Keratinocyte (primary cell): ENCODE results near the gene MELK. TPM values are rescaled to one million over a fixed set of nuclear protein-coding genes. Genes with fewer than 3 reads are reported as not detected.

Experiments used
- DNase-seq: peaks from one replicate; pipeline ENCODE4 v3.0.0-alpha.2; 2011; ENCODE audit warnings: low read depth, missing footprints, low spot score
- FAIRE-seq: peaks from 2 replicates; lab custom pipeline; 2011; peaks lifted over from hg19 to GRCh38; lab: Jason Lieb, UNC
- H2AFZ ChIP-seq: 2 replicates; pipeline ENCODE4 v1.6.0; 2012; ENCODE audit warnings: low read length, control low read depth, inconsistent platforms; ENCODE audit not compliant: control insufficient read depth
- H3K27ac ChIP-seq: 2 replicates; pipeline ENCODE4 v1.5.1; 2011; ENCODE audit warnings: low read length; ENCODE audit not compliant: control insufficient read depth, insufficient read depth
- H3K27me3 ChIP-seq: 3 replicates; pipeline ENCODE4 v1.6.0; 2011; ENCODE audit warnings: low read length; ENCODE audit not compliant: control insufficient read depth, insufficient read depth; ENCODE audit errors: extremely low read depth
- H3K36me3 ChIP-seq, 2 experiments: 2 replicates in 1 of 2; 3 replicates in 1 of 2; pipeline ENCODE4 v1.5.1; 2011; ENCODE audit warnings: low read length in 2 of 2, mild to moderate bottlenecking in 1 of 2; ENCODE audit not compliant: control insufficient read depth in 2 of 2, insufficient read depth in 2 of 2; ENCODE audit errors: extremely low read depth in 1 of 2
- H3K4me1 ChIP-seq: 3 replicates; pipeline ENCODE4 v1.5.1; 2011; ENCODE audit warnings: low read length; ENCODE audit not compliant: control insufficient read depth, insufficient read depth; ENCODE audit errors: extremely low read depth
- H3K4me2 ChIP-seq: 3 replicates; pipeline ENCODE4 v1.6.0; 2011; ENCODE audit warnings: low read depth, low read length; ENCODE audit not compliant: control insufficient read depth, insufficient read depth; ENCODE audit errors: extremely low read depth
- H3K4me3 ChIP-seq, 3 experiments: fragments of 200-600 bp in 1 of 3; sonication (generic) in 1 of 3; 2 replicates in 2 of 3; 3 replicates in 1 of 3; pipeline ENCODE4 v1.5.1; 2011 to 2016; ENCODE audit warnings: low read length in 3 of 3, mild to moderate bottlenecking in 3 of 3, control low read depth in 2 of 3, inconsistent platforms in 1 of 3, low read depth in 1 of 3, mixed read lengths in 1 of 3, mixed run types in 1 of 3, moderate library complexity in 1 of 3; ENCODE audit not compliant: control insufficient read depth in 2 of 3, insufficient read depth in 2 of 3; ENCODE audit errors: extremely low read depth in 1 of 3
- H3K79me2 ChIP-seq: 2 replicates; pipeline ENCODE4 v1.6.0; 2012; ENCODE audit warnings: low read length; ENCODE audit not compliant: control insufficient read depth, insufficient read depth
- H3K9ac ChIP-seq: 3 replicates; pipeline ENCODE4 v1.6.0; 2011; ENCODE audit warnings: low read length; ENCODE audit not compliant: control insufficient read depth, insufficient read depth; ENCODE audit errors: extremely low read depth
- H3K9me1 ChIP-seq: 3 replicates; pipeline ENCODE4 v1.6.0; 2011; ENCODE audit warnings: low read length; ENCODE audit not compliant: control insufficient read depth, insufficient read depth; ENCODE audit errors: extremely low read depth
- H3K9me3 ChIP-seq: 2 replicates; pipeline ENCODE4 v1.5.1; 2012; ENCODE audit warnings: low read depth, low read length; ENCODE audit not compliant: control insufficient read depth
- H4K20me1 ChIP-seq: 3 replicates; pipeline ENCODE4 v1.6.0; 2011; ENCODE audit warnings: low read length; ENCODE audit not compliant: control insufficient read depth, insufficient read depth; ENCODE audit errors: extremely low read depth
- CTCF ChIP-seq, 3 experiments: IDR thresholded peaks in 1 of 3; conservative IDR thresholded peaks in 1 of 3; optimal IDR thresholded peaks in 1 of 3; 2 replicates in 2 of 3; 3 replicates in 1 of 3; pipeline versions ENCODE3 to v1.5.1; 2011; ENCODE audit warnings: low read length in 3 of 3, mild to moderate bottlenecking in 3 of 3, moderate library complexity in 2 of 3, control low read depth in 1 of 3, inconsistent platforms in 1 of 3; ENCODE audit not compliant: insufficient read depth in 2 of 3; ENCODE audit errors: extremely low read depth in 1 of 3
- EZH2 ChIP-seq: IDR thresholded peaks from one replicate; pipeline ENCODE4 v1.6.1; 2012; ENCODE audit warnings: inconsistent platforms, mild to moderate bottlenecking, low read length, moderate library complexity
- dilution Hi-C: fragments of 300-500 bp; cut with MboI; formaldehyde crosslinking; loops from one replicate; pipeline ENCODE4 v1.7.0; 2020; ENCODE audit warnings: low sequenced_read_pairs; ENCODE audit not compliant: extremely low pct_ligation_motif_present
- polyA plus RNA-seq, 5 experiments: library from polyadenylated mRNA; depleted of rRNA in 3 of 5; stranded (reverse) in 3 of 5; stranded (forward) in 1 of 5; unstranded in 1 of 5; fragments of >200 nt; gene quantifications; 1 replicate in 1 of 5; 2 replicates in 3 of 5; 3 replicates in 1 of 5; pipeline versions ENCODE4 v1.2.1 to v1.2.3, GENCODE V29; 2011 to 2012; ENCODE audit warnings: missing spikeins in 2 of 5, low read depth in 1 of 5, low replicate concordance in 1 of 5

MELK gene
- polyA plus RNA-seq, 1 donor (not counting 4 experiments of a cell fraction or from before 2014, with no cell fraction given): 45.3 TPM

- Histone ChIP-seq H3K4me2 (no peak overlapping the region), H3K36me3 (no peaks in the 10 kb centered on the region), H3K9ac (no peak overlapping the region), H2AFZ (no peak overlapping the region), H3K27me3 (peaks cover 3% of the 10 kb centered on the region), H3K27ac (no peak overlapping the region), H3K9me1 (no peaks in the 10 kb centered on the region), H3K4me3 (no peak overlapping the region), H3K9me3 (no peaks in the 10 kb centered on the region), H4K20me1 (no peaks in the 10 kb centered on the region), H3K4me1 (no peaks in the 10 kb centered on the region), H3K79me2 (no peaks in the 10 kb centered on the region)
- DNase-seq (no peak), FAIRE-seq (no peak)
- dilution Hi-C loops: no loop called here
- no peak for TF ChIP-seq CTCF (optimal IDR thresholded peaks at IDR 0.05 in 1 of 3, IDR thresholded peaks at IDR 0.05 in 1 of 3, conservative IDR thresholded peaks at IDR 0.05 in 1 of 3; ENCODE audit: extremely low read depth in 1 of 3, insufficient read depth in 2 of 3, low read length in 3 of 3)
- no peak for TF ChIP-seq EZH2
Observed at GRCh38 chr9:36698984-36699383, 126.3 kb downstream of the MELK start.

GRCh38 chr9:36704148-36704547 lies 131.5 kb downstream of the MELK start:
- H4K20me1 ChIP-seq: no peaks in the 10 kb centered on the region
- TF ChIP-seq EZH2: no peak
- no peaks in the 10 kb centered on the region for H3K36me3 ChIP-seq
- H3K9ac ChIP-seq: no peak overlapping the region
- dilution Hi-C loops: no loop called here
- H3K4me2 ChIP-seq: no peak overlapping the region
- peaks cover 5% of the 10 kb centered on the region for H3K27me3 ChIP-seq
- H3K9me1 ChIP-seq: no peaks in the 10 kb centered on the region
- FAIRE-seq (no peak), DNase-seq (no peak)
- H3K27ac ChIP-seq: no peak overlapping the region
- no peak overlapping the region for H2AFZ ChIP-seq
- no peak overlapping the region for H3K4me3 ChIP-seq
- no peaks in the 10 kb centered on the region for H3K9me3 ChIP-seq
- H3K4me1 ChIP-seq: no peaks in the 10 kb centered on the region
- no peaks in the 10 kb centered on the region for H3K79me2 ChIP-seq
